DOHH2 (cell line): ENCODE results near the gene ARHGEF25.

Experiments
- H3F3A ChIP-seq: fragments of 200-600 bp; sonication (generic), shearing (Covaris generic); 2 replicates; pipeline ENCODE4 v1.6.0; 2016; ENCODE audit warnings: antibody characterized with exemption, mild to moderate bottlenecking; ENCODE audit not compliant: control insufficient read depth, insufficient read depth
- H3K27ac ChIP-seq: fragments of 200-600 bp; sonication (generic); 2 replicates; pipeline ENCODE4 v1.5.1; 2014; ENCODE audit warnings: low read depth, mild to moderate bottlenecking, low read length, moderate library complexity
- H3K27me3 ChIP-seq: fragments of 200-600 bp; sonication (generic); 2 replicates; pipeline ENCODE4 v1.6.1; 2014; ENCODE audit warnings: mild to moderate bottlenecking, low read length, mixed read lengths; ENCODE audit not compliant: control insufficient read depth
- H3K36me3 ChIP-seq: fragments of 200-600 bp; sonication (generic); 2 replicates; pipeline ENCODE4 v1.6.1; 2014; ENCODE audit warnings: mild to moderate bottlenecking, low read length, moderate library complexity, mixed read lengths; ENCODE audit not compliant: control insufficient read depth
- H3K4me1 ChIP-seq: fragments of 200-600 bp; sonication (generic); 2 replicates; pipeline ENCODE4 v1.6.1; 2014; ENCODE audit warnings: mild to moderate bottlenecking, low read length, mixed read lengths; ENCODE audit not compliant: control insufficient read depth
- H3K4me2 ChIP-seq: fragments of 200-600 bp; sonication (generic); 2 replicates; pipeline ENCODE4 v1.6.0; 2014; ENCODE audit warnings: mild to moderate bottlenecking, low read length, moderate library complexity
- H3K4me3 ChIP-seq: fragments of 200-600 bp; sonication (generic); 2 replicates; pipeline ENCODE4 v1.5.1; 2014; ENCODE audit warnings: mild to moderate bottlenecking, low read length, mixed read lengths
- H3K79me2 ChIP-seq: fragments of 200-600 bp; sonication (generic); 2 replicates; pipeline ENCODE4 v1.6.1; 2014; ENCODE audit warnings: mild to moderate bottlenecking, low read length, mixed read lengths; ENCODE audit not compliant: control insufficient read depth
- H3K9me2 ChIP-seq: fragments of 200-600 bp; sonication (generic); replicated peaks from 2 replicates; pipeline ENCODE4 v1.6.1; 2014; ENCODE audit warnings: mild to moderate bottlenecking, low read length, mixed read lengths; ENCODE audit not compliant: control insufficient read depth
- H3K9me3 ChIP-seq: fragments of 200-600 bp; sonication (generic); 2 replicates; pipeline ENCODE4 v1.6.1; 2014; ENCODE audit warnings: antibody characterized with exemption, low read length, mixed read lengths; ENCODE audit not compliant: control insufficient read depth, insufficient read depth
- H4K20me1 ChIP-seq: fragments of 200-600 bp; sonication (generic); 2 replicates; pipeline ENCODE4 v1.6.0; 2014; ENCODE audit warnings: low read depth, mild to moderate bottlenecking, antibody characterized with exemption, low read length, moderate library complexity; ENCODE audit not compliant: control insufficient read depth, insufficient read depth
- CTCF ChIP-seq: fragments of 200-600 bp; sonication (generic); IDR thresholded peaks from one replicate; pipeline ENCODE4 v1.5.1; 2014; ENCODE audit warnings: antibody characterized with exemption, mild to moderate bottlenecking, low read depth, low read length; ENCODE audit not compliant: poor library complexity, severe bottlenecking
- EZH2phosphoT487 ChIP-seq: fragments of 200-600 bp; sonication (generic); IDR thresholded peaks from 2 replicates; pipeline ENCODE4 v1.6.1; 2017; ENCODE audit warnings: borderline replicate concordance, mild to moderate bottlenecking, antibody characterized with exemption, low read length, moderate library complexity, mixed read lengths

The ARHGEF25 gene

GRCh38 chr12:57610554-57611107 lies 604 bp upstream of the ARHGEF25 start:
- Histone ChIP-seq H4K20me1 (no peaks in the 10 kb centered on the region), H3F3A (peaks cover 3% of the 10 kb centered on the region; the same call in 1 of the 2 replicates), H3K36me3 (no peaks in the 10 kb centered on the region), H3K4me3 (no peak overlapping the region), H3K4me1 (peaks cover 31% of the 10 kb centered on the region), H3K79me2 (no peaks in the 10 kb centered on the region), H3K27ac (no peak overlapping the region), H3K9me2 (no peaks in the 10 kb centered on the region), H3K9me3 (no peaks in the 10 kb centered on the region), H3K27me3 (peaks cover 62% of the 10 kb centered on the region), H3K4me2 (no peak overlapping the region)
- no peak for TF ChIP-seq CTCF
- TF ChIP-seq EZH2phosphoT487 = no peak

DNA sequence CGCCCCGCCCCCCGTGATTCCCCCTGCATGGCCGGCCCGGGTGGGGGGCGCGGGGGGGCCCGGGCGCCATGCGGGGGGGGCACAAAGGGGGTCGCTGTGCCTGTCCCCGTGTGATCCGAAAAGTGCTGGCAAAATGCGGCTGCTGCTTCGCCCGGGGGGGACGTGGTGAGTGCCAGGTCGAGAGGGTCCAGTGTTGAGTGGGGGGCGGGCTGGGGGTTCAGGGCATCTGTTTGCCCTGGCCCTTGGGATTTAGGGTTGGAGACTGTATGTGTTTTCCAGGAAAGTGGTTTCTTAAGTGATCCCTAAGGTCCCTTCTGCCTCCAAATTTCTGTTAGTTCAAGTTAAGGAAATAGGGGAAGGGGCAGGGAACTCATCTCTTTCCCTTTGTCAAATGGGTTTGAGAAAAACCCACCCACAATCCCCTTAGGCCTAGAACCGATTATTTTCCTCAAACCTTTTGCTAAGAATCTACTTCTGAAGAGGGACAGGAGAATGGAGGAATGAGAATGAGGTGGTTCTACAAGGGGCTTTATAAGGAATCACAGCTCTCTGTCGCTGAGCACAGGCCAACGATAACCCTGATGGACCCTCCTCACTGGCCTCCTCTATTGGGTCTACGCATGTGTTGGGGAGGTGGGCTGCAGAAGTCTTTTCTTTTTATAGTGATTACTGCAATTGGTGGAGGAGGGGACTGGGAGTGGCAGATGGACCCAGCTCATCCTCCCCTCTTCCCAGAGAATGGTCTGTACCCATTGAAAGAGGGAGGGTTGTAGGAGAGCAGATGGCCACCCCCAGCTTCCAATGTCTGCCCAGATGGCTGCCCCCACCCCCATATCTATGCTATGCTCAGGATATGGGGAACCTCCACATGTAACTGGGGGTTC lies 834 bp downstream of the ARHGEF25 start:
- H4K20me1 ChIP-seq = no peaks in the 10 kb centered on the region
- H3K4me2 ChIP-seq = peak overlapping the region; percentile 44; the same call in 1 of the 2 replicates
- peaks cover 3% of the 10 kb centered on the region; the same call in 1 of the 2 replicates for H3F3A ChIP-seq
- no peak overlapping the region for H3K4me3 ChIP-seq
- peaks cover 66% of the 10 kb centered on the region for H3K27me3 ChIP-seq
- H3K36me3 ChIP-seq = no peaks in the 10 kb centered on the region
- H3K79me2 ChIP-seq = no peaks in the 10 kb centered on the region
- TF ChIP-seq EZH2phosphoT487 (no peak), CTCF (no peak)
- H3K9me2 ChIP-seq = no peaks in the 10 kb centered on the region
- H3K9me3 ChIP-seq = no peaks in the 10 kb centered on the region
- no peak overlapping the region for H3K27ac ChIP-seq
- H3K4me1 ChIP-seq = peaks cover 31% of the 10 kb centered on the region

GRCh38 chr12:57612711-57613426 lies 1.6 kb downstream of the ARHGEF25 start:
- Histone ChIP-seq H3K4me2 (no peak overlapping the region), H3K4me3 (no peak overlapping the region), H4K20me1 (no peaks in the 10 kb centered on the region)

More at GRCh38 chr12:57612711-57613426, 1.6 kb downstream of the ARHGEF25 start:
- no peak for TF ChIP-seq CTCF
- no peak for TF ChIP-seq EZH2phosphoT487
- Histone ChIP-seq H3K27ac (no peak overlapping the region), H3K9me3 (no peaks in the 10 kb centered on the region), H3K9me2 (no peaks in the 10 kb centered on the region), H3F3A (peaks cover 2% of the 10 kb centered on the region; the same call in 1 of the 2 replicates), H3K79me2 (no peaks in the 10 kb centered on the region), H3K27me3 (peaks cover 70% of the 10 kb centered on the region), H3K4me1 (peaks cover 31% of the 10 kb centered on the region), H3K36me3 (no peaks in the 10 kb centered on the region)
